Body of pancreas (tissue), 4 donors: ENCODE results near the gene PRSS33. TPM values are rescaled to one million over a fixed set of nuclear protein-coding genes. Genes with fewer than 3 reads are reported as not detected.

Experiments
- ATAC-seq: fragments of 150-250 bp; one replicate; pipeline ENCODE4 v1.9.1; 2016
- DNase-seq, 4 donors: peaks; one replicate each; pipeline ENCODE4 v3.0.0-alpha.2; 2019
- H3K27ac ChIP-seq, 4 donors: fragments of 200-600 bp; sonication (generic); 1 replicate in 3 of 4; 2 replicates in 1 of 4; pipeline versions ENCODE4 v1.5.1 to v1.6.1; 2016 to 2019; ENCODE audit warnings: mild to moderate bottlenecking in 1 of 4, mixed read lengths in 1 of 4, moderate library complexity in 1 of 4
- H3K27me3 ChIP-seq, 2 donors: fragments of 200-600 bp; sonication (generic); one replicate each; pipeline ENCODE4 v1.6.0; 2016; ENCODE audit warnings: mild to moderate bottlenecking in 1 of 2
- H3K36me3 ChIP-seq, 2 donors: fragments of 200-600 bp; sonication (generic); replicated peaks in 1 of 2; 2 replicates each; pipeline ENCODE4 v1.5.1; 2016; ENCODE audit warnings: low read depth in 2 of 2; ENCODE audit not compliant: insufficient read depth in 1 of 2
- H3K4me1 ChIP-seq: fragments of 200-600 bp; sonication (generic); one replicate; pipeline ENCODE4 v1.6.0; 2016
- H3K4me3 ChIP-seq, 2 donors: fragments of 200-600 bp; sonication (generic); 1 replicate in 1 of 2; 2 replicates in 1 of 2; pipeline ENCODE4 v1.5.1; 2016 to 2019
- H3K9me3 ChIP-seq, 3 donors: fragments of 200-600 bp; sonication (generic); 1 replicate in 2 of 3; 2 replicates in 1 of 3; pipeline ENCODE4 v1.5.1; 2016
- CTCF ChIP-seq, 7 experiments: fragments of 450-650 bp in 4 of 7; fragments of 200-600 bp in 3 of 7; sonication (generic) in 3 of 7; IDR thresholded peaks; one replicate each; pipeline ENCODE4 v1.5.1; 2016 to 2019; ENCODE audit warnings: antibody characterized with exemption in 7 of 7
- POLR2A ChIP-seq, 3 donors: fragments of 450-650 bp; IDR thresholded peaks; one replicate each; pipeline ENCODE4 v1.6.1; 2016; ENCODE audit warnings: antibody characterized with exemption in 3 of 3, mild to moderate bottlenecking in 2 of 3
- WGBS, 2 donors: methylation state at CpG; one replicate each; pipeline ENCODE4 v1.1.5; 2017; 5-methylcytosine and 5-hydroxymethylcytosine counted together
- intact Hi-C: fragments of 100-400 bp; cut with DNase I; formaldehyde crosslinking; loops from one replicate; pipeline ENCODE4 v1.15.1; 2023
- total RNA-seq, 2 donors: library from RNA; depleted of rRNA; stranded (reverse); fragments of >200 nt; gene quantifications; one replicate each; pipeline ENCODE4 v1.1.0, GENCODE V29; 2016

PRSS33 gene
- total RNA-seq, 2 donors from 2014 or later: not detected

DNA sequence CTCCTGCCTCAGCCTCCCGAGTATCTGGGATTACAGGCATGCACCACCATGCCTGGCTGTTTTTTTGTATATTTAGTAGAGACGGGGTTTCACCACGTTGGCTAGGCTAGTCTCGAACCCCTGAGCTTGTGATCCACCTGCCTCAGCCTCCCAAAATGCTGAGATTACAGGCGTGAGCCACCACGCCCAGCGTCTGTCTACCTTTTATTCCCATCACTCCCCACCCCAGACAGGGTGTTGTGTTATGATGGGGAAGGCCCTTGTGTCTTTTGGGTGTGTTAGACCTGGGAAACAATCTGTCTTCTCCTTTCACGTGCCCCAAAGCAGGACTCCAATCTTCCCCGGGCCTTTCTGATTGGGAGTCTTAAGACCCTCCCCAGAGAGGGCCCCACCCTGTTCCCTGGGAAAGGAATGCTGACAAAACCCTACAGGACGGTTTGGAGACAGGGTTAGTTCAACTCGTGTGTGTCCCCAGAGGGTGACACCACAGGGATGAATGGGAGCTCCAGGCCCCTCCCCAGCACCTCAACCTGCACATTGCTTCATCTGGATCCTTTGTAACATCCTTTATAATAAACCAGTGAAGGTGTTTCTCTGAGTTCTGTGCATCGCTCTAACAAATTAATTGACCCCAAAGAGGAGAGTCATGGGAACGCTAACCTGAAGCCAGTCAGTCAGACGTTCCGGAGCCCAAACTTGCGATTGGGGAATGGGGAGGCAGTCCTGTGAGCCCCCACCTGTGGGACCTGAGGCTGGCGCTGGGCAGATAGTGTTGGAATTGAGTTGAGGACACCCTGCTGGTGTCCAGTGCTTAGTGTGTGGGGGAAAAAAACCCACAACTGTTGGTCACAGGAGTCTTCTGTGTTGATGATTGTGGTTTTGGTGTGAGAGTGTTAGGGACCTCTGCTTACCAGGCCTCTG is 7.1 kb downstream of the PRSS33 start:
- peaks cover 32% of the 10 kb centered on the region for H3K4me1 ChIP-seq
- TF ChIP-seq CTCF (IDR thresholded peaks at IDR 0.05): no peak
- TF ChIP-seq POLR2A (IDR thresholded peaks at IDR 0.05): no peak
- no peak overlapping the region for H3K27ac ChIP-seq
- H3K9me3 ChIP-seq: no peaks in the 10 kb centered on the region
- ATAC-seq (no peak), DNase-seq (peak in 1 of 4 donors; percentile 3)
- 67 to 70% methylated on average over 14 to 17 of the region's 17 CpGs for WGBS, 2 donors
- peaks cover 0 to 2% of the 10 kb centered on the region in 2 donors for H3K27me3 ChIP-seq
- no peaks in the 10 kb centered on the region for H3K36me3 ChIP-seq
- intact Hi-C loops: no loop called here
- no peak overlapping the region for H3K4me3 ChIP-seq

- no peak for ATAC-seq
- H3K4me3 ChIP-seq: no peak overlapping the region
- WGBS, 2 donors: 82 to 90% methylated on average over 13 to 23 of the region's 23 CpGs
- DNase-seq: peak in 1 of 4 donors; percentile 4
- TF ChIP-seq POLR2A (IDR thresholded peaks at IDR 0.05): no peak
- TF ChIP-seq CTCF (IDR thresholded peaks at IDR 0.05): no peak
- no peaks in the 10 kb centered on the region for H3K9me3 ChIP-seq
- no peak overlapping the region for H3K27ac ChIP-seq
- intact Hi-C loops: no loop called here
- H3K4me1 ChIP-seq: peaks cover 27% of the 10 kb centered on the region
- H3K36me3 ChIP-seq: peaks cover 0 to 2% of the 10 kb centered on the region in 2 donors
- no peaks in the 10 kb centered on the region for H3K27me3 ChIP-seq
Measured at GRCh38 chr16:2779151-2779920, 8.0 kb downstream of the PRSS33 start.

DNA sequence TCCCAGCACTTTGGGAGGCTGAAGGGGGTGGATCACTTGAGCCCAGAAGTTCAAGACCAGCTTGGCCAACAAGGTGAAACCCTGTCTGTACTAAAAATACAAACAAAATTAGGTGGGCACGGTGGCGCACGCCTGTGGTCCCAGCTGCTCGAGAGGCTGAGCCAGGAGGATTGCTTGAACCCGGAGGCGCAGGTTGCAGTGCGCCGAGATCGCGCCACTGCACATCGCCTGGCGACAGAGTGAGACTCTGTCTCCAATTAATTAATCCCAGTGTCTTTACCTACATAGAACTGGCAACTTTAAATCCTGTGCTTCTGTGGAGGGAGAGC is 8.8 kb downstream of the PRSS33 start:
- TF ChIP-seq POLR2A (IDR thresholded peaks at IDR 0.05) (no peak), CTCF (IDR thresholded peaks at IDR 0.05) (no peak)
- H3K9me3 ChIP-seq: no peaks in the 10 kb centered on the region
- intact Hi-C loops: no loop called here
- no peaks in the 10 kb centered on the region for H3K27me3 ChIP-seq
- H3K36me3 ChIP-seq: peaks cover 0 to 2% of the 10 kb centered on the region in 2 donors
- ATAC-seq (no peak), DNase-seq (no peak)
- 86 to 97% methylated on average over 8 to 12 of the region's 12 CpGs for WGBS, 2 donors
- H3K4me1 ChIP-seq: peaks cover 27% of the 10 kb centered on the region
- H3K4me3 ChIP-seq: no peak overlapping the region
- H3K27ac ChIP-seq: peak overlapping the region; percentile 98 to 100 (median 100)

DNA sequence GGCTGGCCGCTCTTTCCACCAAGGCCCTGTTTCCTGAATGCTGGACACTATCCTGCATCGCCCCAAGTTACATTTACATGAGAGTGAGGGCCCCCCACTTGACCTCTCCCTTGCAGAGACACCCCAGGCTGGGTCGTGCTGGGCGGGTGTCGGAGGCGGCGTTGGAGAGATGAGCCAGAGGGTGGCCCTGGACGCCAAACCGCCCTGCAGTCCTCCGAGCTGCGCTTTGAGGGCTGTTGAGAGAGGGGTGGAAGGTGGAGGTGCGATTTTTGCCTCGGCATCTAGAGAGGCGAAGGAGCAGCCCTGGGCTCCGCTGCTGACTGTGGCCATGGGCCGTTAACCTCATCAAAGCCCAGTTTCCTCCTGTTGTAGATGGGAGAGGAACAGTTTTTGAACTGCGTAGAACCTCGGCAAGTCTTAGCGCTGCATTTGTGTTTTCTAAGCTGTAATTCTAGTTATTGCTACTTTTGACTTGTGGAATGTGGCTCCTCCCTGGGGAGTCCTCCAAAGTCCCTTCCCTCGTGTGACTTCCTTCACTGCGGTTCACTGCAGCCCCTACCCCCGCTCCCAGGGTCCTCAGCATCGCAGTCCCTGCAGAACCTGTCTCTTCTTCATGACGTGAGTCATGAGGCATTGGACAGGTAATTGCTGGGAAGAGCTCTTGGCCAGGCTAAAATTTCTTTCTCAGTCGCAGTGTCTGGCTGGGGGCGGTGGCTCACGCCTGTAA is 9.3 kb downstream of the PRSS33 start:
- H3K4me3 ChIP-seq: peak overlapping the region; percentile 51 to 97
- peaks cover 27% of the 10 kb centered on the region for H3K4me1 ChIP-seq
- H3K9me3 ChIP-seq: no peaks in the 10 kb centered on the region
- TF ChIP-seq CTCF (IDR thresholded peaks at IDR 0.05) (no peak), POLR2A (IDR thresholded peaks at IDR 0.05) (peak in 1 of 3 donors; percentile 8)
- peak overlapping the region; percentile 98 to 100 (median 100) for H3K27ac ChIP-seq
- intact Hi-C loops: no loop called here
- H3K27me3 ChIP-seq: no peaks in the 10 kb centered on the region
- 8 to 11% methylated on average over 9 to 26 of the region's 27 CpGs for WGBS, 2 donors
- DNase-seq: peak in 1 of 4 donors; percentile 29
- peaks cover 0 to 2% of the 10 kb centered on the region in 2 donors for H3K36me3 ChIP-seq
- ATAC-seq: peak; percentile 19
